Left lobe of liver (tissue), 2 donors: ENCODE measurements around the gene HMCN2. TPM values are rescaled to one million over a fixed set of nuclear protein-coding genes. Genes with fewer than 3 reads are reported as not detected.

ENCODE experiments used
- ATAC-seq: fragments of 200-7000 bp; cut with Tn5 transposase; one replicate; pipeline ENCODE4 v1.9.1; 2020; ENCODE audit warnings: mild to moderate bottlenecking, moderate library complexity
- DNase-seq: peaks from one replicate; pipeline ENCODE4 v3.0.0-alpha.2; 2020; ENCODE audit warnings: low spot score
- total RNA-seq: library from RNA; stranded (reverse); gene quantifications from one replicate; pipeline ENCODE4 v1.2.1, GENCODE V29; 2021
- donor health status: DM: no; HTN: no; CAD: no; lungs with moderate emphysema.
- donor health status: DM: no; HTN: yes; CAD: no.

Gene HMCN2
- total RNA-seq, 1 donor from 2014 or later = 3.0 TPM

DNA sequence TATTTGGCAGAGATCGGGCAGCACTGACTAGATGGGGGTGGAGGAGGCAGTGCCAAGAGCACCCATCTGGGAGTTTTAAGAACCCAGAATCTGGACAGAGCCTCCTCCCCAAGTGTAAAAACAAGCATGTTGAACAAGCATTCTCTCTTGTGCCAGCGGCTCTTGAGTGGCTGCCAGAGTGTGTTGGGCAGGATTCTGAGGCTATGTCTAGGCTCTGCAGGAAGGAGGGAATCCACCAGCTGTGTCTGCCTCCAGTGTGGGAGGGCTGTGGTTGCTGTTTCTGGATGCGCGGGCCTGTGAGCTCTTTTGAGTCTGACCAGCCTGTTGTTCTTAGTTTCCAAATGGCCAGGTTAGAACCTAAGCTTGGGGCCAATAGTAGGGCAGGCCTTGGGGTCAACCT, 39.8 kb downstream of the HMCN2 start:
- no peak for DNase-seq

DNA sequence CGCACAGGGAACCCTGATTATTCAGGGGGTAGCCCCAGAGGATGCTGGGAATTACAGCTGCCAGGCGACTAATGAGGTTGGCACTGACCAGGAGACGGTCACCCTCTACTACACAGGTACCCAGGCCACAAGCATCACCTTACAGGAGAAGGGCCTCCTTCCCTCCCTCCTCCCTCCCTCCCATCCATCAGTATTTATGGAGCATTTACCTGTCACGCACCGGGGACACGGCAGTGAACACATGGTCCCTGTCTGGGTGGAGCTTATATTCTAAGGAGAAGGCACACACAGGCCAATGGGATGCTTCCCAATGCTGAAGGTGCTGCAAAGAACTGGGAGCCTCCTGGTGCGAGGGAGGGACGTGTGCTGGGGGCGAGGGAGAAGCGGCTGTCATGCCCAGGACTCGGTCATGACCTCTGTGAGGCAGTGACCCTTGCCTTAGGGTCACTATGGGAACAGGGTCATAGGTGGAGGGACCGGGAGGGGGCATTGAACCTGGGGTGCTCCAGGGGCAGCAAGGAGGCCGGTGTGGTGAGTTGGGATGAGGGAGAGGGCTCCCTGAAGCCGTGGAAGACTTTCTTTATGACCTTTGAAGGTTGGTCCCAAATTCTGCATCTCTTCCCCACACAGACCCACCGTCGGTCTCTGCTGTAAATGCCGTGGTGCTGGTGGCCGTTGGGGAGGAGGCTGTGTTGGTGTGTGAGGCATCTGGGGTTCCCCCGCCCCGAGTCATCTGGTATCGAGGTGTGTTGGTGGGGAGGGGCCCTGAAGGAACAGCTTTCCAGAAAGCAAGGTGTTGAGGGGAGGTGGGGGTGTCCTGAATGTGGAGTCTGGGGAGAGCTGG, 41.5 kb downstream of the HMCN2 start:
- peak; percentile 42 for ATAC-seq
- no peak for DNase-seq

More for the DNA sequence above, 39.8 kb downstream of the HMCN2 start:
- no peak for ATAC-seq

DNA sequence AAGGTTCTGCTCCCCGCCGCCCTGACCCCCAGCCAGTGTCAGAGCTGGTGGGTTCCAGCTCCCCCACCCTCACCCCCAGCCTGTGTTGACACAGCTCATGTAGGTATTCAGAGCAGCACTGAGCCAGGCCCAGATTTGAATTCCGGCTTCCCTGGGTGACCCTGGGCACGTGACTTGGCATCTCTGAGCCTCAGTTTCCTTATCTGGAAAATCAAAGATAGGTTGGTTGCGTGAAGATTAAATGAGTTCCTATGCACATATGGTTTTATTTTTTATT, 42.0 kb downstream of the HMCN2 start:
- DNase-seq = no peak
- ATAC-seq = no peak

DNA sequence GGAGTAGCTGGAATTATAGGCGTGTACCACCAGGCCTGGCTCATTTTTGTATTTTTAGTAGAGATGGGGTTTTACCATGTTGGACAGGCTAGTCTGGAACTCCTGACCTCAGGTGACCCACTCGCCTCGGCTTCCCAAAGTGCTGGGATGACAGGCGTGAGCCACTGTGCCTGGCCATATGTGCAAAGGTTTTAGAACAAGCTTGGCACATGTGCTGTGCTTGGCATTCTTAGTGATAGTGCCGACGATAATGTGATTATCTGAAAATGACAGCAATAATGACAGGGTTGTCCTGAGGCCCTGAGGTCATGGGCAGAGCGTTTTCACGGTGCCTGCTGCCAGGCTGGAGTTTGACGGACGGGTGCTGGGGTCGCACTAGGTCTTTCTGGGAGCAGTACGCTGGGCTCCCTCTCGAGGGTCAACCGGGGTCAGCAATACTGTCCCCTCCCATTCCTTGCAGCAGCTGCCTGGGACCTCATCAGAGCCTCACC, 42.6 kb downstream of the HMCN2 start:
- ATAC-seq (no peak), DNase-seq (no peak)

DNA sequence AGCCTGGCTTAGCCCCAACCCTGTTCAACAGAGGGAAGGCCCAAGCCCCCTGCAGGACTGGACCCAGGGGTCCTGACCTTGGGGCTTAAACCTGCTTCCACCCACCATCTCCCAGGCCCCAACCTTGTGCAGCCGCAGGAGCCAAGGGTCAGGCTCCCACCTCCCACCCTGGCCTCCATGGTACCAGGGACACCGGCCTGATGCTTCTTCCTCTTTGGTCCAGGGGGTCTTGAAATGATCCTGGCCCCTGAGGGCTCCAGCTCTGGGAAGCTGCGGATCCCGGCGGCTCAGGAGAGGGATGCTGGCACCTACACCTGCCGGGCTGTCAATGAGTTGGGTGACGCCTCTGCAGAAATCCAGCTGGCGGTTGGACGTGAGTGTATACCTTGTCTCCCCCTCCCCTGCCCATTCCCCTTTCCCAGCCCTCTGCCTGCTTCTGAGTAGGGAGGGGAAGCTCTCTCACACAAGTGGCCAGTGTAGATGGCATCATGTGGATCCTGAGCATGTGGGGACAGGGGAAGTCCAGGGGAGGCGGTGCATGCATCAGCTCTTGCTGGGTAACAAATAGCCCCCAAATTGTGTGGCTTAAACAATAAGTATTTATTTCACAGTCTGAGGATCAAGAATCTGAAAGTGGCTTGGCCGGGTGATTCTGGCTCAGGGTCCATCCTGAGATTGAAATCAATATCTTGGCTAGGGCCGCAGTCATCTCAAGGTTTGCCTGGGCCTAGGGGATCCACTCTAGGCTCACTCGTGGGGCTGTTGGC, 44.3 kb downstream of the HMCN2 start:
- ATAC-seq (no peak), DNase-seq (no peak)

DNA sequence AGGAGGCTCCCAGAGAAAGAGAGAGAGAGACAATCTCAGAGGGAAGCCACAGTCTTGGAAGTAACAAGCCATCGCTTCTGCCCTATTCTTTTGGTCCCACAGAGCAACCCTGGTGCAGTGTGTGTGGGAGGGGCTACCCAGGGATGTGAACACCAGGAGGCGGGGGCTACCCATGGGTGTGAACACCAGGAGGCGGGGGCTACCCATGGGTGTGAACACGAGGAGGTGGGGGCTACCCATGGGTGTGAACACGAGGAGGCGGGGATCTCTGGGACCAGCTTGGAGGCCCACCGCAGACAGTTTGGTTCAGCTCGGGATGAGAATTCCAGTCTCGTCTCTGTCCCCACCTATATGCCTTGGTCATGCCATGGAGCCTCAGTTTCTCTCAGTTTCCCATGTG, 44.9 kb downstream of the HMCN2 start:
- ATAC-seq (no peak), DNase-seq (no peak)

DNA sequence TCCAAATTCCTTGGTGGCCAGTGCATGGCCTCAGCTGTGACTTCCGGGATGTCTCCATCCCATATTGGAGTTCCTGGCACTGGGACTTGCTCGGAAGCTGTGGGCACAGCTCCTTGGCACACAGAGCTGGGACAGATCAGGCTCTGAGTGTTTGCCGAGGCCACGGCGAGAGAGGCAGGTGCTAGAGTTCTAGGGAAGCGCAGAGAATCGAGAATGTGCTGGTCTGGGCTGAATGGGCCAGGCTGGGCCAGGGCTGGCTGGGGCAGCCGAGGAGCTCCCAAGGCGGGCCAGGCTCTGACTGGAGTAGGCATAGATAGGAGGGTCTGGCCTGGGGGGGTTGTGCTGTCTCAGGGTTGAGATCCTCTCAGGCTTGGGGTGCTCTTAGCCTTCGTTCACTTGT, 45.4 kb downstream of the HMCN2 start:
- ATAC-seq (no peak), DNase-seq (no peak)

DNA sequence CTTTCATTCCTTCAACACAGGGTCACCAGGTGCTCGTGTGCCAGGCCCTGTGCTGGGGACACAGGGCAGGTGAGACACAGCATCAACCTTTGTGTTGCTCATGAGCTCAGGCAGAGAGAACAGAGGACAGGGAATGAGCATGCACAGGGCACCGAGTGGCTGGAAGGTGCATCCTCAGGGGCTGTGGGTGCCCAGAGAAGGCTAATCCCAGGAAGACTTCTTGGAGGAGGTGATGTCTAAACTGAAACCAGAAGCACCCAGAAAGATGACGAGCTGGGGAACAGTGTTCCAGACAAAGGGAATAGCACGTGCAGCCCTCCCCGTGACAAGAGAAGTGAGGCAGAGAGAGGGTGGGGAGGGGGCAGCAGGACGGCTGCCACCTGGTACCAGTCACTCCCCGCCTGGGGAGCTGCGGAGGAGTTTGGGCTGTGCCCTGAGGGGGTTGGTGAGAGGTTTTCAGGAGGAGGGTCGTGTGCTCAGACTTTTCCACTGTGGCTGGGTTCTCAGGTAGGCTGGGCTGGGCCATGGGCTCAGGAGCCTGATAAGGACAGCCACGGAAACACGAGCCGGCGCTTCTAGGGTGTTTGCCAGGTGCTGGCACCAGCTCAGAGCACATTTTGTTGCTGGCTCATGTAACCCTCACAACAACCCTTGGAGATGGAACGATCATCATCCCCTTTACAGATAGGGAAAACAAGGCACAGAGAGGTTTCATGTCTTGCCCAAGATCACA, 46.0 kb downstream of the HMCN2 start:
- DNase-seq = no peak
- ATAC-seq = no peak

DNA sequence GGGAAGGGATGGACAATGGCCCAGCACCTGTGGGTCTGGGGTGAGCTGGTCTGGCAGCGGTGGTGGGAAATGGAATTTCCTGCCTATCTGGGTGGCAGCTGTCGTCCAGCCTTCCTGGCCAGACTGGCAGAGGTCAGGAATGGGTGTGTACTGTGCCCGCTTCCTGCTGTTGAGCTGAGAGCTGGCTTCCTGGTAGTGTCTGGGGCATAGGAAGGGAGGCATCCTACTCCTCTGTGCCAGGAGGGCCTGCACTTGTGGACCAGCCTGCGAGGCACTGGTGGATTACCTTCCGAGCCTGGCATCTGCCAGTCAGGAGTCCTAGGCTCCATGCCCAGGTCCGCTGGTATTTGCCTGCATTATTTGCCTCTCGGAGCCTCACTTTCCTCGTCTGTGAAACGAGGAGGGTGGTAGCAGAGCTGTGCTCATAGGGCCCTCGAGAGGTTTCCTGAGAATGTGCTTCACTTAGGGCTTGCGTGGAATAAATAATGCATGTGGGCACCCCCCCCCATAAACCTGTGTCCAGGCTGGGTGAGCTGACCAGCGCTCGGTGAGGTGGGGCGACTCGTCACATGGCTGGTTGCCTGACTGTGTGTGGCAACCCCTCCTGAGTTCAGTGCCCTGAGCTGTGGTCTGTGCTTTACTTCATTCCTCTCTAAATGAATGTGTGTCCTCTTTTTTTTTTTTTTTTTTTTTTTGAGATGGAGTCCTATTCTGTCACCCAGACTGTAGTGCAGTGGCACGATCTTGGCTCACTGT, 47.7 kb downstream of the HMCN2 start:
- ATAC-seq = peak; percentile 70
- peak; percentile 71 for DNase-seq

DNA sequence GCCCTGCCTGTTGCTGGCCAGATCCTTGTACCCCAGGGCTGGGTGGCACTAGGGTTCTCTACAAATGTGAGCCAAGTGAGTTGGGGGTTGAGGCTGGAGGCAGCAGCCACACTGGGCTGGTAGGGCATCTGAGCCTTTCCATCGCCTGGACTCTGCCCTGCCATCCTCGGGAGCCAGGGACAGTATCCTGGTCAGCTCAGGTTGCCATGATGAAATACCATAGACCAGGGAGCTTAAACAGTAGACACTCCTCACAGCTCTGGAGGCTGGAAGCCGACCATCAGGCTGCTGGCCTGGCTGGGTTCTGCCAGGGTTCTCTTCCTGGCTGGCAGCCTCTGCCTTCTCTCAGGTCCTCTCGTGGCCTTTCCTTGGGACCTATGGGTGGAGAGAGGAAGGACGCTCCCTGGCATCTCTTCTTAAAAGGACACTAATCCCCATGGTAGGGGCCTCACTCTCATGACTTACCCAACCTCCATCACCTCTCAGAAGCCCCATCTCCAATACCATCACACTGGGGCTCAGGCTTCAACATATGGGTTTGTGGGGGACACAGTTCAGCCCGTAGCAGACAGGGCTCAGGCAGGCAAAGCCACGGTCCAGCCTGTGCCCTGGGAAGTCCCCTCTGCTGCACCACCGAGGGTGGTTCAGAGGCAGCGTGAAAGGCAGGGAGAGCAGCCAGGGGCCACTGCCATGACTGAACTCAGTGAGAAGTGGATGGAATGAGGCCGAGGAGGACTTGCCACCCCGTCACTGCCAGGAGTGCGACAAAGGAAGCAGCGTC, 50.1 kb downstream of the HMCN2 start:
- DNase-seq (peak; percentile 70), ATAC-seq (peak; percentile 69)

DNA sequence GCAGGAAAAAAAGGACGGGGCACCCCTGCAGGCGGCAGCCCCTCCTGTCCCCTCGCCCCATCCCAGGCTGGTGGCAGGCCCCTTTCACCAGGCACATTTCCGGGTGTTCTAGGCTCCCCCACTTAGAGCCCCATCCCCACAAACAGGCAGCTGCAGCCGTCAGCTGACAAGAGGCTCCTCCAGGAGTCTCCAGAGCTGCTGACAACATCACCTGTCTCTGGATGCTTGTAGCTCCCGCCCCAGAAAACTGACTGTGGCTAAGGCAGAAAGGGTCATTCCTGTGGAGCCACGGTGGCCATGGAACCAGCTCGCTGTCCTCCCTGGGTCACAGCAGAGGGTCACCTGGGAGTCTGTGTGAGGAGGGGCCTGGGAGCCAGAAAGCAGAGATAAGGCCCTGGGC, 50.9 kb downstream of the HMCN2 start:
- no peak for ATAC-seq
- DNase-seq = no peak

DNA sequence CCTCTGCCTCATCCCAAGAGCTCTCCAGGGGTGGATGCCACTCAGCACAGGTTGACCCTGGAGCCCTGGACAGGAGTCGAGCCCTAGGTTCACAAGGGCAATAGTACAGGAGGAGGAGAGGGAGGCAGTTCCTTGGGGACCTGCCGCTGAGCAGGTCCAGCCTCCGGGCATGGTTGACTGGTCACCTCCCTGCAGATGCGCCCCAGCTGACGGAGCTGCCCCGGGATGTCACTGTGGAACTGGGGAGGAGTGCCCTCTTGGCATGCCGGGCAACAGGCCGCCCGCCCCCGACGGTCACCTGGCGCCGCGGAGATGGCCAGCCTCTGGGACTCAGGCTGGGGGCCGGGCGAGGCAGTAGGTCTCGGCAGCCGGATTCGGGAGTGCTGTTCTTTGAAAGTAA, 53.7 kb downstream of the HMCN2 start:
- DNase-seq = peak; percentile 65
- peak; percentile 50 for ATAC-seq

DNA sequence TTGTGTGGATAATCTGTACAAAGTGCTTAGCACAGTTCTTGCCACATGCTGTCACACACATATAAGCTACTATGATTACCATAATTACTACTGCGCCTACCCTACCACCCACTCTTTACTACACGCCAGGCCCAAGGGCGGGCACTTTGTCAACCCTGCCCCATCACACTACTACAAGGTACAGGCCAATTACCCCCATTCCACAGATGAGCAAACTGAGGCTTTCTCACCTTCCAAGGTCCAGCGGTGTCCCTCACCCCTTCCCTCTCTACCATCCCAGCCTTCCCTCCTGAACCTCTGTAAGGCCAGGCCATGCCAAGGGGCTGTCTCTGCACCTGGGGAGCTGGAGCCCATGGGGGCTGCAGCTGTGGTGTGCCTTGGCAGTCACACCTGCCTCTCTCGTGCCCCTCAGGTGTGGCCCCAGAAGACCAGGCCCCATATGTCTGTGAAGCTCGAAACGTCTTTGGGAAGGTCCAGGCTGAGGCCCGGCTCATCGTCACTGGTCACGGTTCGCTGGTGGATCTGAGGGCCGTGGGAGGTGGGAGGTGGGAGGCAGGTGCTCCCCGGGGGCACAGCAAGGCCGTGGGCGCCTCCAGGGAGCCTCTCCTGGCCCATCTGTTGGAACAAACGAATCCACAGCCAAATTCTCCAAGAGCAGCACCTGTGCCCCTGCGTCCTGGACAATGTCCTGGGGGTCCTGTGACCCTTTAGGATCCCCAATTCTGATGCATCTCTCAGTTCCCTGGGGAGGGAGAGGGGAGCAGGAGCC, 54.6 kb downstream of the HMCN2 start:
- DNase-seq (no peak), ATAC-seq (no peak)

DNA sequence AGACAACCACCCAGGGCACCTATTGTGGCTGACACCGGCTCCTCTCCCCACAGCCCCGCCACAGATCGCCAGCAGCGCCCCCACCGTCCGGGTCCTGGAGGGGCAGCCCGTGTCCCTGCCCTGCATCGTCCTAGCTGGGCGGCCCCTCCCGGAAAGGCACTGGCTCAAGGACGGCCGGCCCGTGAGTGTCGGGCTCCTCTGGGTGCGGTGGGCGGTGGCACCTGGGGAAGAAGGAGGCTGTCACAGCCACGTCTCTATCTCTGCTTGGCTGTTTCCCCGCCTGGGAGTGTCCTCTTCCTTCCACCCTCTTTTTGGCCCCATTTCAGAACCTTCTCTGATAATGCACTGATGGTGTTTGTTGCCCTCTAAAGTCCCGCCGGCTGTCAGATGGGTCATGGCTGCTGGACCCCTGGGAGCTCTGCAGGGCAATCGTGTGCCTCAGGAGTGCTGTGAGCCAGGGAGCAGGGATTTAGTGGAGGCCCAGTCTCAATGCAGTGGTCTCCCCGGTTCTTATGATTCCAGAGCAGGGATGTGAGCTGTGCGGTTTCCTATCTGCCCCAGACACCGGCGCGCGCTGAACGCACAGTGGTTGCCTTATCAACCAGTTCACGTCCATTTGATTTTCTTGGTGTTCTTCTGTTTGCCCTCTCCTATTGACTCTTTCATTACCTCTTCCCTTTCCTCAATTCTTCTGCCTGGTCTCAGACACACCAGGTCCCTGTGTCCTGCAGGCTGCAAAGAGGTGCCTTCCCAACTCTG, 55.3 kb downstream of the HMCN2 start:
- peak; percentile 22 for ATAC-seq
- no peak for DNase-seq

DNA sequence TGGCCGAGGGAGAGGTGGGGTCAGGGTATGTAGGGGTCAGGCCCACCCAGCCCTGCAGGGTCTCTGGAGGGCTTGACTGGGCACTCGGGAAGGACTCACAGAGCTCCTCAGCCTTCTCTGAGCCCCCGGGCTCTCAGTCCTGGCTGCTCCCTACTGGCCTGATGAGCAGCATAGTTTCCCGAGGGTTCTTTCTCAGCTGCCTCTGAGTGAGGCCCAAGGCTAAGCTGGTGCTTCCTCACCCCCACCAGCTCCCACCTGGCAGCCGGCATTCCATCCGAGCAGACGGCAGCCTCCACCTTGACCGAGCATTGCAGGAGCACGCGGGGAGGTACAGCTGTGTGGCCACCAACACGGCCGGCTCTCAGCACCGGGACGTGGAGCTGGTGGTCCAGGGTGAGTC, 56.0 kb downstream of the HMCN2 start:
- DNase-seq (no peak), ATAC-seq (no peak)

DNA sequence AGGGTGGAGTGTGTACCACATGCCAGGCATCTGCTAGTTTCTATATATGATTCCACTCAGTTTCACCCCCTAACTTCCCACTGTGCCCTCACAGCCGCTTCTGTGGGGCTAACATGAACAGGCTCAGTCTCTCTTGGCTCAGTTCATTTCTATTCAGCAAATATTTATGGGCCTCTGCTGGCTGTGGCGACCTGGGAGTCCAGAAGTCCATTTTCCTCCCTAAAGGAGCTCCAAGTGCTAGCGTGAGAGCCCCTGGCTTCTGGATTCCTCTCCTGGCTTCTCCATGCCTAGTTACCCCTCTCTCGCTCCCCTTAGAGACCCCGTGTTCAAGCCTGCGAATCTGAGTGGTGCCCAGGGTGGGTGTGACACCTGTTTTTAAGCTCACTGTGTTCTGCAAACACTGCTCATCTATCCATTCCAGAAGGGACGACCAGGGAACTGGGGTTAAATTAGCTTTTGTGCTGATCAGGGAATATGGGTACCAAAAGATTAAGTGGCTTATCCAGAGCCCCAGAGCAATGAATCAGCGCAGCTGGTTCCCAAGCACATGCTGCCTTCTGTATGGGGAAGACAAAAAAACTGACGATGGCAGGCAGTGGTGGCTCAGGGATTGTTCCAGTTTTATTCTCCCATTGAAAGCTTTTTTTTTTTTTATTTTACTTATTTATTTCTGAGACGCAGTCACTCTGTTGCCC, 57.6 kb downstream of the HMCN2 start:
- DNase-seq = peak; percentile 79
- ATAC-seq = peak; percentile 81

DNA sequence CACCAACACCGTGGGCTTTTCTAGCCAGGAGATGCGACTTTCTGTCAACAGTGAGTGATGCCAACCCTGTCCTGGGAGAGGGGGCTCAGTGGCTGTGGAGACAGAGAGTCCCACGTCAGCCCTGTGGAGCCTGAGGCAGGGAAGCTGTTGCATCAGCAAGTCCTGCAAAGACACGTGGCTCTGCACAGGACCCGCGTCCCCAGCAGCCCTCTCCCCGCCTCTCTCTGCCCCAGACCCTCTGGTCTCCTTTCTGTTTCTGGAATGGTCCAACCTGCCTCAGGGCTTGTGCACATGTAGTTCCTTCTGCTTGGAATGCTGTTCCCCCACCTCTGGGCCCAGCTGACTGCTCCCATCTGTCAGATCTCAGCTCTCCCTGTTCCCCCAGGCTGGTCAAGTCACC, 60.4 kb downstream of the HMCN2 start:
- no peak for DNase-seq
- ATAC-seq = no peak
